GM12892 (cell line): ENCODE measurements around the gene CDKAL1.

Source experiments
- POLR2A ChIP-seq: IDR thresholded peaks from 2 replicates; pipeline ENCODE4 v1.6.1; 2011; ENCODE audit warnings: low read depth, low read length, control low read depth
- POLR2AphosphoS5 ChIP-seq: IDR thresholded peaks from 2 replicates; pipeline ENCODE4 v1.6.1; 2011; ENCODE audit warnings: low read depth, low read length, control low read depth

DNA sequence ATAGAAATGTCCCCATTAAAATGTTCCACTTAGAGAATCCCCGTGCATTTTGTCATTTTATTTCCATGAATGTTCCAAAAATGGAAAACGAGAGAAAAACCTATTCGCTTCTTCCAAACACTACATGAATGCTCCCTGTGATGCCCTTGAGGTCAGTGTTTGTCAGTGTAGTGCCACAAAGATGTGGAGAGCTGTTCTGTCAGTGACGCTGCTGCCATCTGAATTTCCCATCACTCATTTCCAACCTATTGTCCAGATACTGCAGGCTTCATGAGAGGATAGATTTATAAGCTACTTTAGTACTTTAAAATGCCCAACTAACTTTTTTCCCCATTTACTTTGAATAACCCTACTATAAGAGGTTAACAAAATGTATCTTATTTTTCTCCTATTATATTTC, 335.8 kb downstream of the CDKAL1 start:
- no peak for TF ChIP-seq POLR2AphosphoS5
- TF ChIP-seq POLR2A = no peak
